ENCODE measurements around the gene GPR62. TPM values are rescaled to one million over a fixed set of nuclear protein-coding genes. Genes with fewer than 3 reads are reported as not detected.

The GPR62 gene
- total and polyA plus RNA-seq, 2 donors (not counting 3 experiments of a cell fraction or from before 2014, with no cell fraction given): 0.04 to 0.15 TPM

DNA sequence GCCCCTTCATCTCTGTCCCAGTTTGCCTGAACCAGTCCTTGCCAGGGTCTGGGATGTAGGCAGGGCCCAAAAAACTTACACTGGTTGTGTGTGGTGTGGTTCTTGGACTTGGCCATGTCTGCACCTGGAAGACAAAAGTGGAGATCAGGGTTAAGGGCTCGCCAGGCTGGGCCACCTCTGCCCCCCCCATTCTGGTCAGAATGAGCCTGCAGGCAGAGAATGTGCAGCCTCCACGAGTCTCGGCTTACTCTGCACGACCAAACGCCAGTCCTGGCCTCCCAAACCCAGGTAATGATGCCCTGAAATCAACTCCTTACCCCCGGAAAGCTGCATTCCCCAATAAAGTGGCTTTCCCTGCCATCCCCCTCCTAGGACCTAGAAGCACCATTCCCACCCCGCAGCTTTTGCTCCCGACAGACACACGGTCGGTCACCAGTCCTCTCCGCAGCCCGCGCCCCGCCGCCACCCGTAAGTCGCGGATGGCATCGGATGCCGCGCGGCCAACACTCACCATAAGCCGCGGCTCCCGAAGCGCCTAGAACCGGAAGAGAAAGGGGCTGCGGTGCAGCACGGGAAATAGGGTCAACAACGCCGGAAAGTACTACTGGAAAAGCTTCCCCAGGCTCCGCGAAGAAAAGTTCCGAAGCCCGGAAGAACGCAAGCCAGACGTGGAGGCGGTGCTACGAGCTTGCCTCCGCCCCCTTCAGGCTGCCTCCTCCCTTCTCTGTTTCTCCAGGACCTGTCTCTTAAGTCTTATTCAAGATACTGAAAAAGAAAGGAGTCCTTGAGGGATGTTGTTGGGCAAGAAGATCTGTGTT is 40.4 kb downstream of the GPR62 start, which contains the start of gene RPL29:
RPL29 (minus strand) TSS at position 550 of the 818 bp plus-strand sequence; CDS start at position 116, 434 bp downstream.
- ChIA-PET POLR2A (interaction anchor here (0.6 to 2.2 kb wide), 8 partner anchors 9 to 159 kb away, joined by 3 to 15 read pairs (median 6); partner anchors contain the start of genes ACY1, DUSP7, PARP3 and POC1A), CTCF (interaction anchor here (0.7 to 2.7 kb wide), 14 partner anchors 13 to 159 kb away, joined by 3 to 13 read pairs (median 4); partner anchors contain the start of genes ABHD14A, ABHD14B, ACY1 and DUSP7)
- Histone ChIP-seq H3K27ac (ENCODE audit: insufficient read depth, low read depth, low read length) (peak within 1 kb of the TSS; percentile 89), H3K9me3 (replicated peaks; ENCODE audit: control insufficient read depth, insufficient read depth, low read length) (no peaks in the 10 kb centered on the region), H4K20me1 (replicated peaks; ENCODE audit: control insufficient read depth, extremely low read depth, insufficient read depth, low read length) (no peaks in the 10 kb centered on the region), H3K79me2 (ENCODE audit: control insufficient read depth, insufficient read depth, low read length) (peaks cover 30% of the 10 kb centered on the region), H3K36me3 (ENCODE audit: control insufficient read depth in 2 of 2, extremely low read depth in 1 of 2, insufficient read depth in 2 of 2, low read length in 2 of 2) (peaks cover 16 to 20% of the 10 kb centered on the region in 2 experiments), H2AFZ (ENCODE audit: low read depth, low read length) (peak within 1 kb of the TSS; percentile 52), H3K9ac (replicated peaks; ENCODE audit: extremely low read depth, insufficient read depth, low read length) (peak within 1 kb of the TSS; percentile 99), H3K4me3 (replicated peaks in 1 of 3; ENCODE audit: insufficient read depth in 1 of 3, low read depth in 1 of 3, low read length in 3 of 3) (peak within 1 kb of the TSS; percentile 67 to 96 (median 91)), H3K4me1 (ENCODE audit: control insufficient read depth, extremely low read depth, insufficient read depth, low read length) (peaks cover 19% of the 10 kb centered on the region), H3K4me2 (ENCODE audit: insufficient read depth, low read length) (peak within 1 kb of the TSS; percentile 91), H3K27me3 (ENCODE audit: control insufficient read depth in 2 of 2, insufficient read depth in 2 of 2, low read length in 2 of 2) (no peaks in the 10 kb centered on the region), H3K9me1 (replicated peaks; ENCODE audit: control insufficient read depth, extremely low read depth, insufficient read depth, low read length) (no peaks in the 10 kb centered on the region)
- DNase-seq (ENCODE audit: low read depth, low spot score) (peak; percentile 96), FAIRE-seq (peak; percentile 98)
- intact Hi-C loops (cut with micrococcal nuclease) (loop anchor here (1.0 kb wide), 2 partner anchors 12 to 53 kb away; partner anchors contain the start of genes ACY1 and PARP3), dilution Hi-C loops (cut with MboI; ENCODE audit: extremely low pct_ligation_motif_present, low sequenced_read_pairs) (loop anchor here (10.0 kb wide), 1 partner anchor 149 kb away; no protein-coding TSS in a partner anchor)
- TF ChIP-seq POLR2A (IDR thresholded peaks at IDR 0.05; ENCODE audit: low read depth, low read length) (peak; percentile 97), CTCF (IDR thresholded peaks at IDR 0.05; ENCODE audit: extremely low read depth in 1 of 2, insufficient read depth in 1 of 2, low read depth in 1 of 2, low read length in 2 of 2) (no peak), MYC (IDR thresholded peaks at IDR 0.05; ENCODE audit: low read depth, low read length) (peak; percentile 77), POLR2AphosphoS5 (IDR thresholded peaks at IDR 0.05; ENCODE audit: insufficient read depth, low read depth, low read length) (peak; percentile 97)
- BruUV-seq (replicated peaks): no TSS peak

Measured in endothelial cell of umbilical vein (primary cell).